Immature natural killer cell (primary cell): Measurements from ENCODE around the gene PCDHGA4. TPM values are rescaled to one million over a fixed set of nuclear protein-coding genes. Genes with fewer than 3 reads are reported as not detected.
"Not testable (repeated sequence)": the region's sequence is repeated elsewhere in the genome, so short reads cannot be mapped to it uniquely, and the experiment has no call there.

Experiments
- DNase-seq, 3 donors: peaks; one replicate each; pipeline ENCODE4 v3.0.0; 2022; ENCODE audit warnings: mixed read lengths in 1 of 3
- H3K27ac Mint-ChIP-seq, 6 donors: one replicate each; pipeline ENCODE4 v1.8.0; 2020; ENCODE audit warnings: mixed read lengths in 6 of 6, mild to moderate bottlenecking in 5 of 6, inconsistent platforms in 4 of 6, moderate library complexity in 3 of 6
- H3K27me3 Mint-ChIP-seq, 3 donors: one replicate each; pipeline ENCODE4 v1.8.0; 2020 to 2021; ENCODE audit warnings: low read depth in 3 of 3, mild to moderate bottlenecking in 3 of 3, mixed read lengths in 3 of 3, moderate library complexity in 3 of 3, inconsistent platforms in 1 of 3
- H3K36me3 Mint-ChIP-seq, 3 donors: one replicate each; pipeline ENCODE4 v1.8.0; 2020; ENCODE audit warnings: mixed read lengths in 3 of 3, inconsistent platforms in 2 of 3, mild to moderate bottlenecking in 2 of 3
- H3K4me1 Mint-ChIP-seq, 2 donors: one replicate each; pipeline ENCODE4 v1.8.0; 2020; ENCODE audit warnings: inconsistent platforms in 2 of 2, mild to moderate bottlenecking in 2 of 2, mixed read lengths in 2 of 2, moderate library complexity in 1 of 2
- H3K4me3 Mint-ChIP-seq, 5 donors: one replicate each; pipeline ENCODE4 v1.8.0; 2020; ENCODE audit warnings: mild to moderate bottlenecking in 5 of 5, mixed read lengths in 5 of 5, inconsistent platforms in 3 of 5, moderate library complexity in 3 of 5
- H3K9me3 Mint-ChIP-seq, 6 donors: one replicate each; pipeline ENCODE4 v1.8.0; 2020; ENCODE audit warnings: mild to moderate bottlenecking in 6 of 6, mixed read lengths in 6 of 6, inconsistent platforms in 4 of 6, moderate library complexity in 3 of 6
- polyA plus RNA-seq, 3 donors: library from polyadenylated mRNA; unstranded; fragments of 300-500 nt; fragmentation: Illumina TruSeq; gene quantifications; one replicate each; pipeline ENCODE4 v1.2.3, GENCODE V29; 2021

PCDHGA4 gene
- polyA plus RNA-seq, 3 donors from 2014 or later = 0.10 to 0.11 TPM; not detected in 1

DNA sequence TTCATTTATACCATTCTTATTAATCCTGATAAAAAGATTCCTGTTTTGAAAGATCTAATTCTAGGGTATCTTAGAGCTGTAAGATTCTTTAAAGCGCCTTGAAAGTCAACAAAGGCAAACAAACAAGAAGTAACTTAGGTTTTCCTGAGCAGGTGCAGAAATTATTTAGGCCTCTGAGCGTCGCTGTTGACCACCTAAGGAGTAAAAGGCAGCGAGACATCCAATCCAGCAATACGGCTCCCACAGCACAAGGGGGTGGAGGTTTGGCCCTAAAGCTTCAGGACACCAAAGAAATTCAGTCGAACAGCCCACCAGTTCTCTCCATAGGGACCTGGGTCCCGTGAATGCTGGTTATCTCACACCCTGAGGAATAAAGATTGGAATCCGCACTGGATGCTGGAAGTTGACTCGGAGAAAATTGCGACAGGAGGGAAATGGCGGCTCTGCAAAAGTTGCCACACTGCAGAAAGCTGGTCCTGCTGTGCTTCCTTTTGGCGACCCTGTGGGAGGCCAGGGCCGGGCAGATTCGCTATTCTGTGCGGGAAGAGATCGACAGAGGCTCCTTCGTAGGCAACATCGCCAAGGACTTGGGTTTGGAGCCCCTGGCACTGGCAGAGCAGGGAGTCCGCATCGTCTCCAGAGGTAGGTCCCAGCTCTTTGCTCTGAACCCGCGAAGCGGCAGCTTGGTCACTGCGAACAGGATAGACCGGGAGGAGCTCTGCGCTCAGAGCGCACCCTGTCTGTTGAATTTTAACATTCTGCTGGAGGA is 16.1 kb upstream of the PCDHGA4 start, which contains the start of gene PCDHGA2:
PCDHGA2 (plus strand) TSS at position 223 of the 769 bp plus-strand sequence.
- Mint-ChIP-seq H3K4me3 (peak within 1 kb of the TSS in 1 of 5 donors; percentile 34), H3K27ac (no peak within 1 kb of the TSS), H3K9me3 (peaks cover 35 to 90% (median 44%) of the 10 kb centered on the region in 6 donors), H3K27me3 (peaks cover 34 to 74% (median 41%) of the 10 kb centered on the region in 3 donors), H3K36me3 (peaks cover 4 to 14% (median 10%) of the 10 kb centered on the region in 3 donors), H3K4me1 (no peaks in the 10 kb centered on the region)
- DNase-seq = no peak

GRCh38 chr5:141340781-141341354 is 14.0 kb upstream of the PCDHGA4 start:
- not testable (repeated sequence) for H3K4me1 Mint-ChIP-seq, H3K4me3 Mint-ChIP-seq, DNase-seq, H3K27ac Mint-ChIP-seq
- Mint-ChIP-seq H3K9me3 (peaks cover 27 to 84% (median 46%) of the 10 kb centered on the region in 6 donors), H3K27me3 (peaks cover 39 to 72% (median 44%) of the 10 kb centered on the region in 3 donors), H3K36me3 (peaks cover 7 to 19% (median 10%) of the 10 kb centered on the region in 3 donors)

GRCh38 chr5:141342773-141343172 is 12.0 kb upstream of the PCDHGA4 start:
- no peaks in the 10 kb centered on the region for H3K4me1 Mint-ChIP-seq
- no peak for DNase-seq
- H3K27me3 Mint-ChIP-seq = peaks cover 32 to 66% (median 43%) of the 10 kb centered on the region in 3 donors
- H3K9me3 Mint-ChIP-seq = peaks cover 16 to 81% (median 49%) of the 10 kb centered on the region in 6 donors
- H3K4me3 Mint-ChIP-seq = no peak overlapping the region
- H3K27ac Mint-ChIP-seq = no peak overlapping the region
- H3K36me3 Mint-ChIP-seq = peaks cover 7 to 20% (median 10%) of the 10 kb centered on the region in 3 donors

- peaks cover 30 to 64% (median 41%) of the 10 kb centered on the region in 3 donors for H3K27me3 Mint-ChIP-seq
- DNase-seq = peak in 1 of 3 donors; percentile 9
- no peaks in the 10 kb centered on the region for H3K4me1 Mint-ChIP-seq
- H3K27ac Mint-ChIP-seq = no peak within 1 kb of the TSS
- H3K4me3 Mint-ChIP-seq = peak within 1 kb of the TSS; percentile 39 to 77 (median 54)
- peaks cover 16 to 80% (median 44%) of the 10 kb centered on the region in 6 donors for H3K9me3 Mint-ChIP-seq
- peaks cover 7 to 15% (median 10%) of the 10 kb centered on the region in 3 donors for H3K36me3 Mint-ChIP-seq
These were observed 11.4 kb upstream of the PCDHGA4 start, which contains the start of gene PCDHGA3 for GRCh38 chr5:141343242-141343952. Gene PCDHGA3, plus strand, starts transcription at chr5:141343829. Its CDS starts 205 bp downstream, at chr5:141344034.

DNA sequence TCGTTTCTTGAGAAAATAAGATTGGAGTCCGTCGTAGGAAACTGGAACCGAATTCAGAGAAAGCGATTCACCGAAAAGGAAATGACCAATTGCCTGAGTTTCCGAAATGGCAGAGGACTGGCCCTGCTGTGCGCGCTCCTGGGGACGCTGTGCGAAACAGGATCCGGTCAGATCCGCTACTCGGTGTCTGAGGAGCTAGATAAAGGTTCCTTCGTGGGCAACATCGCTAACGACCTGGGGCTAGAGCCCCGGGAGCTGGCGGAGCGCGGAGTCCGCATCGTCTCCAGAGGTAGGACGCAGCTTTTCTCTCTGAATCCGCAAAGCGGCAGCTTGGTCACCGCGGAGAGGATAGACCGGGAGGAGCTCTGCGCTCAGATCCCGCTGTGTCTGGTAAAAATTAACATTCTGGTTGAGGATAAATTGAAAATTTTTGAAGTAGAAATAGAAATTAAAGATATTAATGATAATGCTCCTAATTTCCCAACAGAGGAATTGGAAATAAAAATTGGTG is 10.8 kb upstream of the PCDHGA4 start:
- no peaks in the 10 kb centered on the region for H3K4me1 Mint-ChIP-seq
- peak overlapping the region in 4 of 5 donors; percentile 39 to 77 (median 61) for H3K4me3 Mint-ChIP-seq
- peaks cover 12 to 79% (median 40%) of the 10 kb centered on the region in 6 donors for H3K9me3 Mint-ChIP-seq
- DNase-seq = no peak
- no peak overlapping the region for H3K27ac Mint-ChIP-seq
- peaks cover 7 to 15% (median 10%) of the 10 kb centered on the region in 3 donors for H3K36me3 Mint-ChIP-seq
- H3K27me3 Mint-ChIP-seq = peaks cover 31 to 64% (median 37%) of the 10 kb centered on the region in 3 donors

DNA sequence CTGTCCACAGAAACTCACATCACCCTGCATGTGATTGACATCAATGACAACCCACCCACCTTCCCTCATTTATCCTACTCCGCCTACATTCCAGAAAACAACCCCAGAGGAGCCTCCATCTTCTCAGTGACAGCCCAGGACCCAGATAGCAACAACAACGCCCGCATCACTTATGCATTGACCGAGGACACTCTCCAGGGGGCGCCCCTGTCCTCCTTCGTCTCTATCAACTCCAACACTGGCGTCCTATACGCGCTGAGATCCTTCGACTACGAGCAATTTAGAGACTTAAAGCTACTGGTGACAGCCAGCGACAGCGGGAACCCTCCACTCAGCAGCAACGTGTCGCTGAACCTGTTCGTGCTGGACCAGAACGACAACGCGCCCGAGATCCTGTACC is 9.5 kb upstream of the PCDHGA4 start:
- Mint-ChIP-seq H3K4me1 (no peaks in the 10 kb centered on the region), H3K4me3 (no peak overlapping the region), H3K27me3 (peaks cover 28 to 62% (median 34%) of the 10 kb centered on the region in 3 donors), H3K36me3 (peaks cover 3 to 14% (median 10%) of the 10 kb centered on the region in 3 donors), H3K27ac (no peak overlapping the region), H3K9me3 (peaks cover 18 to 75% (median 38%) of the 10 kb centered on the region in 6 donors)
- DNase-seq = no peak

DNA sequence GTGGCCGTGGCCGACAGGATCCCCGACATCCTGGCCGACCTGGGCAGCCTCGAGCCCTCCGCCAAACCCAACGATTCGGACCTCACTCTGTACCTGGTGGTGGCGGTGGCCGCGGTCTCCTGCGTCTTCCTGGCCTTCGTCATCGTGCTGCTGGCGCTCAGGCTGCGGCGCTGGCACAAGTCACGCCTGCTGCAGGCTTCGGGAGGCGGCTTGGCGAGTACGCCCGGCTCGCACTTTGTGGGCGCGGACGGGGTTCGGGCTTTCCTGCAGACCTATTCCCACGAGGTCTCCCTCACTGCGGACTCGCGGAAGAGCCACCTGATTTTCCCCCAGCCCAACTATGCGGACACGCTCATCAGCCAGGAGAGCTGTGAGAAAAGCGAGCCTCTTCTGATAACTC is 8.8 kb upstream of the PCDHGA4 start:
- peaks cover 3 to 14% (median 10%) of the 10 kb centered on the region in 3 donors for H3K36me3 Mint-ChIP-seq
- H3K9me3 Mint-ChIP-seq = peaks cover 19 to 78% (median 39%) of the 10 kb centered on the region in 6 donors
- not testable (repeated sequence) for H3K4me3 Mint-ChIP-seq

GRCh38 chr5:141349917-141350619 is 4.8 kb upstream of the PCDHGA4 start, which contains the start of gene PCDHGB1:
Gene PCDHGB1, plus strand, starts transcription at chr5:141350099. Its CDS starts 162 bp downstream, at chr5:141350261.
- peak in 1 of 3 donors; percentile 31 for DNase-seq
- H3K36me3 Mint-ChIP-seq = peaks cover 0 to 10% (median 3%) of the 10 kb centered on the region in 3 donors

More for the DNA sequence above, 8.8 kb upstream of the PCDHGA4 start:
- not testable (repeated sequence) for H3K4me1 Mint-ChIP-seq, DNase-seq, H3K27ac Mint-ChIP-seq
- peaks cover 27 to 67% (median 40%) of the 10 kb centered on the region in 3 donors for H3K27me3 Mint-ChIP-seq

GRCh38 chr5:141351591-141351990 is 3.2 kb upstream of the PCDHGA4 start:
- H3K4me1 Mint-ChIP-seq = peaks cover 0 to 4% of the 10 kb centered on the region in 2 donors
- DNase-seq = no peak
- peaks cover 12 to 64% (median 40%) of the 10 kb centered on the region in 3 donors for H3K27me3 Mint-ChIP-seq
- no peak overlapping the region for H3K4me3 Mint-ChIP-seq
- H3K36me3 Mint-ChIP-seq = peaks cover 0 to 12% (median 0%) of the 10 kb centered on the region in 3 donors
- H3K27ac Mint-ChIP-seq = no peak overlapping the region
- H3K9me3 Mint-ChIP-seq = peaks cover 7 to 53% (median 17%) of the 10 kb centered on the region in 6 donors

More at GRCh38 chr5:141349917-141350619, 4.8 kb upstream of the PCDHGA4 start, which contains the start of gene PCDHGB1:
- peak within 1 kb of the TSS in 4 of 5 donors; percentile 30 to 74 (median 46) for H3K4me3 Mint-ChIP-seq
- H3K27ac Mint-ChIP-seq = no peak within 1 kb of the TSS
- peaks cover 0 to 1% of the 10 kb centered on the region in 2 donors for H3K4me1 Mint-ChIP-seq
- H3K27me3 Mint-ChIP-seq = peaks cover 16 to 63% (median 42%) of the 10 kb centered on the region in 3 donors
- peaks cover 12 to 57% (median 23%) of the 10 kb centered on the region in 6 donors for H3K9me3 Mint-ChIP-seq

DNA sequence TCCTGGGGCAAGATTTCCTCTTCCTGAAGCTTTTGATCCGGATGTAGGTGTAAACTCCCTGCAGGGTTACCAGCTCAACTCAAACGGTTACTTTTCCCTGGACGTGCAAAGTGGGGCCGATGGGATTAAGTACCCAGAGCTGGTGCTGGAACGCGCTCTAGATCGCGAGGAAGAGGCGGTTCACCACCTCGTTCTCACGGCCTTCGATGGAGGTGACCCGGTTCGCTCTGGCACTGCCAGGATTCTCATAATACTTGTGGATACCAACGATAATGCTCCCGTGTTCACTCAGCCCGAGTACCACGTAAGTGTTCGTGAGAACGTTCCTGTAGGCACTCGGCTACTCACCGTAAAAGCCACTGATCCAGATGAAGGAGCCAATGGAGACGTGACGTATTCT is 820 bp downstream of the PCDHGA4 start:
- peaks cover 11 to 37% (median 15%) of the 10 kb centered on the region in 6 donors for H3K9me3 Mint-ChIP-seq
- H3K4me1 Mint-ChIP-seq = peaks cover 6 to 7% of the 10 kb centered on the region in 2 donors
- no peak overlapping the region for H3K27ac Mint-ChIP-seq
- H3K36me3 Mint-ChIP-seq = peaks cover 0 to 8% (median 4%) of the 10 kb centered on the region in 3 donors
- H3K27me3 Mint-ChIP-seq = peaks cover 17 to 55% (median 34%) of the 10 kb centered on the region in 3 donors
- DNase-seq = no peak
- peak overlapping the region in 4 of 5 donors; percentile 10 to 77 (median 58) for H3K4me3 Mint-ChIP-seq

GRCh38 chr5:141356133-141356532 is 1.3 kb downstream of the PCDHGA4 start:
- Mint-ChIP-seq H3K27ac (no peak overlapping the region), H3K4me3 (peak overlapping the region in 2 of 5 donors; percentile 21 to 44), H3K9me3 (peaks cover 14 to 37% (median 20%) of the 10 kb centered on the region in 6 donors), H3K27me3 (peaks cover 21 to 53% (median 35%) of the 10 kb centered on the region in 3 donors), H3K36me3 (peaks cover 4 to 8% (median 6%) of the 10 kb centered on the region in 3 donors), H3K4me1 (peaks cover 6 to 7% of the 10 kb centered on the region in 2 donors)
- DNase-seq = no peak

GRCh38 chr5:141356950-141357349 is 2.1 kb downstream of the PCDHGA4 start:
- H3K4me1 Mint-ChIP-seq = peaks cover 6 to 7% of the 10 kb centered on the region in 2 donors
- no peak overlapping the region for H3K27ac Mint-ChIP-seq
- DNase-seq = no peak
- H3K36me3 Mint-ChIP-seq = peaks cover 4 to 8% (median 8%) of the 10 kb centered on the region in 3 donors
- no peak overlapping the region for H3K4me3 Mint-ChIP-seq
- peaks cover 16 to 41% (median 24%) of the 10 kb centered on the region in 6 donors for H3K9me3 Mint-ChIP-seq
- H3K27me3 Mint-ChIP-seq = peaks cover 21 to 54% (median 41%) of the 10 kb centered on the region in 3 donors
